ENCODE data around the gene EBLN1. TPM values are rescaled to one million over a fixed set of nuclear protein-coding genes. Genes with fewer than 3 reads are reported as not detected.

Gene EBLN1
- total and polyA plus RNA-seq, 9 of the 15 experiments (the other 6 are each of a cell fraction or from before 2014, with no cell fraction given): 0.06 to 3.1 (median 0.80) TPM

GRCh38 chr10:22228943-22229801 is 11.4 kb upstream of the EBLN1 start (continued):
- TF ChIP-seq NFXL1 (CRISPR knock-in tag; IDR thresholded peaks at IDR 0.05): 0 out of 2 replicates have a peak, but pooled peaks have one; percentile 25
- peak; percentile 77 for TF ChIP-seq ZNF592 (IDR thresholded peaks at IDR 0.05)
- no peak; the same call in 1 of the 2 replicates for TF ChIP-seq ZBTB34 (CRISPR knock-in tag; IDR thresholded peaks at IDR 0.05)
- peak; percentile 82 for TF ChIP-seq PHF20 (IDR thresholded peaks at IDR 0.05; ENCODE audit: partially characterized antibody)
- TF ChIP-seq PYGO2 (tag; IDR thresholded peaks at IDR 0.05): 0 out of 2 replicates have a peak, but pooled peaks have one; percentile 32
- TF ChIP-seq, protein P1, sequence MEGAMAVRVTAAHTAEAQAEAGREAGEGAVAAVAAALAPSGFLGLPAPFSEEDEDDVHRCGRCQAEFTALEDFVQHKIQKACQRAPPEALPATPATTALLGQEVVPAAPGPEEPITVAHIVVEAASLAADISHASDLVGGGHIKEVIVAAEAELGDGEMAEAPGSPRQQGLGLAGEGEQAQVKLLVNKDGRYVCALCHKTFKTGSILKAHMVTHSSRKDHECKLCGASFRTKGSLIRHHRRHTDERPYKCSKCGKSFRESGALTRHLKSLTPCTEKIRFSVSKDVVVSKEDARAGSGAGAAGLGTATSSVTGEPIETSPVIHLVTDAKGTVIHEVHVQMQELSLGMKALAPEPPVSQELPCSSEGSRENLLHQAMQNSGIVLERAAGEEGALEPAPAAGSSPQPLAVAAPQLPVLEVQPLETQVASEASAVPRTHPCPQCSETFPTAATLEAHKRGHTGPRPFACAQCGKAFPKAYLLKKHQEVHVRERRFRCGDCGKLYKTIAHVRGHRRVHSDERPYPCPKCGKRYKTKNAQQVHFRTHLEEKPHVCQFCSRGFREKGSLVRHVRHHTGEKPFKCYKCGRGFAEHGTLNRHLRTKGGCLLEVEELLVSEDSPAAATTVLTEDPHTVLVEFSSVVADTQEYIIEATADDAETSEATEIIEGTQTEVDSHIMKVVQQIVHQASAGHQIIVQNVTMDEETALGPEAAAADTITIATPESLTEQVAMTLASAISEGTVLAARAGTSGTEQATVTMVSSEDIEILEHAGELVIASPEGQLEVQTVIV (CRISPR knock-in tag; IDR thresholded peaks at IDR 0.05; ENCODE audit: borderline replicate concordance): no peak
- TF ChIP-seq FOXJ3 (CRISPR knock-in tag; IDR thresholded peaks at IDR 0.05): no peak
- no peak; the same call in none of the 2 replicates for TF ChIP-seq HCFC1 (IDR thresholded peaks at IDR 0.05; ENCODE audit: low read depth, low read length)
- TF ChIP-seq ZNF23 (CRISPR knock-in tag; IDR thresholded peaks at IDR 0.05): no peak
- TF ChIP-seq PRMT5 (CRISPR knock-in tag; IDR thresholded peaks at IDR 0.05): no peak
- TF ChIP-seq YY1 (IDR thresholded peaks at IDR 0.05; ENCODE audit: borderline replicate concordance in 1 of 3, control insufficient read depth in 1 of 3, extremely low read depth in 1 of 3, insufficient read depth in 3 of 3, insufficient read length in 1 of 3, insufficient replicate concordance in 2 of 3, low read depth in 1 of 3, low read length in 2 of 3): peak in 1 of 3 experiments; percentile 68
- TF ChIP-seq HMG20B (CRISPR knock-in tag; IDR thresholded peaks at IDR 0.05): no peak
- TF ChIP-seq SLC30A9 (CRISPR knock-in tag; IDR thresholded peaks at IDR 0.05): no peak
- peak; percentile 74; a peak in 3 of 4 replicates for TF ChIP-seq NRF1 (conservative IDR thresholded peaks at IDR 0.05 in 1 of 2, IDR thresholded peaks at IDR 0.05 in 1 of 2)
- peak; percentile 76 for TF ChIP-seq BDP1 (IDR thresholded peaks at IDR 0.05; ENCODE audit: insufficient read depth, insufficient read length)
- TF ChIP-seq, protein P2, sequence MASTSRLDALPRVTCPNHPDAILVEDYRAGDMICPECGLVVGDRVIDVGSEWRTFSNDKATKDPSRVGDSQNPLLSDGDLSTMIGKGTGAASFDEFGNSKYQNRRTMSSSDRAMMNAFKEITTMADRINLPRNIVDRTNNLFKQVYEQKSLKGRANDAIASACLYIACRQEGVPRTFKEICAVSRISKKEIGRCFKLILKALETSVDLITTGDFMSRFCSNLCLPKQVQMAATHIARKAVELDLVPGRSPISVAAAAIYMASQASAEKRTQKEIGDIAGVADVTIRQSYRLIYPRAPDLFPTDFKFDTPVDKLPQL (IDR thresholded peaks at IDR 0.05; ENCODE audit: extremely low read depth, insufficient read length): no peak

Measured in K562 (cell line).